ENCODE results near the gene PAK6. TPM values are rescaled to one million over a fixed set of nuclear protein-coding genes. Genes with fewer than 3 reads are reported as not detected.
A peak's percentile ranks its signal among the peaks of the same experiment; 100 is the strongest.

Gene PAK6
- polyA plus RNA-seq, 1 experiment, result not detected

DNA sequence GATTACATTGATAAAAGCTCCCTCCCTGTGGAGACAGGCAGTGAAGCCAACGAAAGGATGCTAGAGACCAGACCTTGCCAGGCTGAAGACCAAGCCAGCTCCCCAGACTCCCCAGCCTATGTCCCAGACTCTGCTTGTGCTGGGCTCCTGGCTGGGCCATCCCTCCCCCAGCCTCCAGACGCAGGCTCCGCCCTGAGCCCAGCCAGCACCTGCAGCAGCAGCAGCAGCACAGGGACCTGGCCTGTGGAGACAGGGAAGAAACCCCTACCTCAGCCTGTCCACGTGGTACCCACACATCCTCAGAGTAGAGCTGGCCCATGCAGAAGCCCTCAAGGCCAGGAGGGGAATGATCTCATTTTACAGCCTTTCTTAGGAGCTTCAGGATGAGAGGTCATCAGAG, 30.7 kb downstream of the PAK6 start:
- POLR2A ChIA-PET, result no interaction called here
- TF ChIP-seq, protein P1, sequence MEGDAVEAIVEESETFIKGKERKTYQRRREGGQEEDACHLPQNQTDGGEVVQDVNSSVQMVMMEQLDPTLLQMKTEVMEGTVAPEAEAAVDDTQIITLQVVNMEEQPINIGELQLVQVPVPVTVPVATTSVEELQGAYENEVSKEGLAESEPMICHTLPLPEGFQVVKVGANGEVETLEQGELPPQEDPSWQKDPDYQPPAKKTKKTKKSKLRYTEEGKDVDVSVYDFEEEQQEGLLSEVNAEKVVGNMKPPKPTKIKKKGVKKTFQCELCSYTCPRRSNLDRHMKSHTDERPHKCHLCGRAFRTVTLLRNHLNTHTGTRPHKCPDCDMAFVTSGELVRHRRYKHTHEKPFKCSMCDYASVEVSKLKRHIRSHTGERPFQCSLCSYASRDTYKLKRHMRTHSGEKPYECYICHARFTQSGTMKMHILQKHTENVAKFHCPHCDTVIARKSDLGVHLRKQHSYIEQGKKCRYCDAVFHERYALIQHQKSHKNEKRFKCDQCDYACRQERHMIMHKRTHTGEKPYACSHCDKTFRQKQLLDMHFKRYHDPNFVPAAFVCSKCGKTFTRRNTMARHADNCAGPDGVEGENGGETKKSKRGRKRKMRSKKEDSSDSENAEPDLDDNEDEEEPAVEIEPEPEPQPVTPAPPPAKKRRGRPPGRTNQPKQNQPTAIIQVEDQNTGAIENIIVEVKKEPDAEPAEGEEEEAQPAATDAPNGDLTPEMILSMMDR (IDR thresholded peaks at IDR 0.05; ENCODE audit: low read depth, low read length), result no peak
- H3K9me3 ChIP-seq (ENCODE audit: control insufficient read depth, insufficient read depth, low read length), result no peaks in the 10 kb centered on the region
- no peak for DNase-seq (ENCODE audit: low read depth, low spot score)
- CTCF ChIA-PET, result interaction anchor here (1.0 to 12.2 kb wide), 4 partner anchors 9 to 148 kb away, joined by 3 to 670 read pairs (median 11); no protein-coding TSS in a partner anchor
- H3K27ac ChIP-seq (ENCODE audit: low read depth, low read length), result no peak overlapping the region
- H3K4me3 ChIP-seq (ENCODE audit: low read depth, low read length), result no peak overlapping the region
- H3K27me3 ChIP-seq (ENCODE audit: control insufficient read depth, insufficient read depth, low read length), result peaks cover 5% of the 10 kb centered on the region

DNA sequence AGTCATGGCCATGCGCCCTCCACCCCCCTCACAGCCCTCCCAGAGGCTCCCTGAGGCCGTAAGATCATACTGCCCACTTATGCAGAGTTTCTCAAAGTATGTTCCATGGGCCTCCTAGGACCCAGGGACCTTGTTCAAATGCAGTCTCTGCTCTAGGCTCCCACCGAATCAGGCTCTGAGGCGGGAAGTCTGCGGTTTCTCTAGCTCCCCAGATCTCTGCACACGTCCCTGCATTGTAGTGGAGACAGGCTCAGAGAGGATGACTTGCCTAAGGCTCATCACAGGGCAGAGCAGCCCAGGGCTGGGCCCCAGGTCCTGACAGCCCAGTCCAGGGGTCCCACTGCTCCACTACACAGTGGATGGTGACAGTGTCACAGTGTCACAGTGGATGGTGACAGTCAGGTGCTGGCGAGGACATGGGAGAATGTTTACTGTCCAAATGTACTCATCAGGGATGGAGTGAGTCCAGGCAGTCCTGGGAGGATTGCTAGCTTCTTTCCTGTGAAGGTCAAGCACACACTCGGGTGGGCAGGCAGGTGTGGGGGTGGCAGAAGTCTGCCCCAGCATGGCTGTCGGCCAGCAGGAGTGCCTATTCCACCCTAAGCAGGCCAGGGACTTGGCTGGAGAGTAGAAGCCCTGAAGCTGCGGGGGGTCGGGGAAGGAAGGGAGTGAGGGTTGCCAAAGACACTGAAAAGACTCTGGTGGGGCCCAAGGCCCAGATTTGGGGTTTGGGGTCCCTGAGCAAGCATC, 31.6 kb downstream of the PAK6 start:
- peaks cover 5% of the 10 kb centered on the region for H3K27me3 ChIP-seq (ENCODE audit: control insufficient read depth, insufficient read depth, low read length)
- CTCF ChIA-PET, result interaction anchor here (1.0 to 12.2 kb wide), 4 partner anchors 9 to 147 kb away, joined by 3 to 670 read pairs (median 11); no protein-coding TSS in a partner anchor
- H3K27ac ChIP-seq (ENCODE audit: low read depth, low read length), result no peak overlapping the region
- H3K4me3 ChIP-seq (ENCODE audit: low read depth, low read length), result no peak overlapping the region
- POLR2A ChIA-PET, result no interaction called here
- TF ChIP-seq, protein P1 (IDR thresholded peaks at IDR 0.05; ENCODE audit: low read depth, low read length), result no peak
- no peak for DNase-seq (ENCODE audit: low read depth, low spot score)
- no peaks in the 10 kb centered on the region for H3K9me3 ChIP-seq (ENCODE audit: control insufficient read depth, insufficient read depth, low read length)

DNA sequence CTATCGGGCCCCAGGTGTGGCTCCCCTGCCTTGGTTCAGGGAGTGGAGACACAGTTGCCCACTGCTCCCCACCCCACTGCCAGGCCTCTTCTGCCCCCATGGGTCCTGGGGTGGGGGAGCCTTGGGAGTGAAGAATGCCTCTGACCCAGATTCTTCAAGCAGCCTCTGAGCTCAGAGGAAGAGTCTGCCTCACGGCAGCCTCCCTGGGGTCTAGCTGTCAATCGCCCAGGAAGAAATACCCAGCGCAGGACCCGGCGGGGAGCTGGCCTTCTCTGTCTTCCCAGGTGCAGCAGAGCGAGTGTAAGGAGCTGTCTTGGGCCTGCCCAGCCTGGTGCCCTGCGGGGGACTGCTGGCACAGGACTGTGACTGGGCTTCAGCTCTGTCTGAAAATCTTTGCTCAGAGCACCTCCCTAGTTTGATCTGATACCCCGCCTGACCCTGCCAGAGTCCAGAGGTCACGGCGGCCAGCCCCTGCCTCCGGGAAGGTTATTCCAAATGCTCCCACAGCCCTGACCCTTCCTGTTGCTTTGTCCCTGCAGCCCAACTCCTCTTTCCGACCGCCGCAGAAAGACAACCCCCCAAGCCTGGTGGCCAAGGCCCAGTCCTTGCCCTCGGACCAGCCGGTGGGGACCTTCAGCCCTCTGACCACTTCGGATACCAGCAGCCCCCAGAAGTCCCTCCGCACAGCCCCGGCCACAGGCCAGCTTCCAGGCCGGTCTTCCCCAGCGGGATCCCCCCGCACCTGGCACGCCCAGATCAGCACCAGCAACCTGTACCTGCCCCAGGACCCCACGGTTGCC, 33.0 kb downstream of the PAK6 start:
- Histone ChIP-seq H3K4me3 (ENCODE audit: low read depth, low read length) (no peak overlapping the region), H3K27ac (ENCODE audit: low read depth, low read length) (no peak overlapping the region), H3K27me3 (ENCODE audit: control insufficient read depth, insufficient read depth, low read length) (peaks cover 11% of the 10 kb centered on the region), H3K9me3 (ENCODE audit: control insufficient read depth, insufficient read depth, low read length) (no peaks in the 10 kb centered on the region)
- DNase-seq (ENCODE audit: low read depth, low spot score), result no peak
- ChIA-PET POLR2A (no interaction called here), CTCF (interaction anchor here (0.6 to 12.2 kb wide), 3 partner anchors 17 to 106 kb away, joined by 4 to 670 read pairs (median 56); no protein-coding TSS in a partner anchor)
- TF ChIP-seq, protein P1 (IDR thresholded peaks at IDR 0.05; ENCODE audit: low read depth, low read length), result no peak

DNA sequence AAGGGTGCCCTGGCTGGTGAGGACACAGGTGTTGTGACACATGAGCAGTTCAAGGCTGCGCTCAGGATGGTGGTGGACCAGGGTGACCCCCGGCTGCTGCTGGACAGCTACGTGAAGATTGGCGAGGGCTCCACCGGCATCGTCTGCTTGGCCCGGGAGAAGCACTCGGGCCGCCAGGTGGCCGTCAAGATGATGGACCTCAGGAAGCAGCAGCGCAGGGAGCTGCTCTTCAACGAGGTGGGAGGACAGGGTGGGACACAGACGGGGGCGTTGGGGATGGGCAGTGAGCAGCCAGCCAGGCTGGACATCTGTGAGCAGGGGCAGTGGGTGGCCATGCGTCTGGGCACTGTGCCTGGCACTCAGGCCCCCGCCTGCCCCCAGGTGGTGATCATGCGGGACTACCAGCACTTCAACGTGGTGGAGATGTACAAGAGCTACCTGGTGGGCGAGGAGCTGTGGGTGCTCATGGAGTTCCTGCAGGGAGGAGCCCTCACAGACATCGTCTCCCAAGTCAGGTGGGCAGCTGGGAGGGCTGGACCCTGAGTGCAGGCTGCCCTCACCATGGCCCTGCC, 33.7 kb downstream of the PAK6 start:
- DNase-seq (ENCODE audit: low read depth, low spot score), result no peak
- ChIA-PET POLR2A (no interaction called here), CTCF (interaction anchor here (0.6 to 12.2 kb wide), 9 partner anchors 9 to 238 kb away, joined by 3 to 670 read pairs (median 56); no protein-coding TSS in a partner anchor)
- Histone ChIP-seq H3K27ac (ENCODE audit: low read depth, low read length) (no peak overlapping the region), H3K9me3 (ENCODE audit: control insufficient read depth, insufficient read depth, low read length) (no peaks in the 10 kb centered on the region), H3K4me3 (ENCODE audit: low read depth, low read length) (no peak overlapping the region), H3K27me3 (ENCODE audit: control insufficient read depth, insufficient read depth, low read length) (peaks cover 16% of the 10 kb centered on the region)
- TF ChIP-seq, protein P1 (IDR thresholded peaks at IDR 0.05; ENCODE audit: low read depth, low read length), result peak; percentile 26
